Mesodermal cell (in vitro differentiated cells): ENCODE results near the gene GARNL3.

Source experiments
- H3K27ac ChIP-seq: 2 replicates; pipeline ENCODE4 v1.7.0; 2013; ENCODE audit warnings: mild to moderate bottlenecking, low read depth, low read length, moderate library complexity; ENCODE audit not compliant: severe bottlenecking
- H3K36me3 ChIP-seq: 2 replicates; pipeline ENCODE4 v1.7.1; 2013; ENCODE audit warnings: mild to moderate bottlenecking, low read length, moderate library complexity; ENCODE audit not compliant: control insufficient read depth, insufficient read depth
- H3K4me1 ChIP-seq: one replicate; pipeline ENCODE4 v1.7.1; 2013; ENCODE audit warnings: mild to moderate bottlenecking, low read length; ENCODE audit not compliant: insufficient read depth, control insufficient read depth, poor library complexity, severe bottlenecking
- H3K4me3 ChIP-seq: 2 replicates; pipeline ENCODE4 v1.7.0; 2013; ENCODE audit warnings: low read length, control low read depth, mild to moderate bottlenecking; ENCODE audit not compliant: insufficient read depth, poor library complexity, severe bottlenecking; ENCODE audit errors: extremely low read depth
- H3K9me3 ChIP-seq: 2 replicates; pipeline ENCODE4 v1.7.1; 2013; ENCODE audit warnings: mild to moderate bottlenecking, low read length, moderate library complexity; ENCODE audit not compliant: control insufficient read depth
- WGBS, 2 experiments: methylation state at CpG; one replicate each; pipeline ENCODE4 v1.1.5; 2013; ENCODE audit warnings: missing lambda C conversion rate in 2 of 2; ENCODE audit not compliant: insufficient coverage in 2 of 2; 5-methylcytosine and 5-hydroxymethylcytosine counted together

The GARNL3 gene

DNA sequence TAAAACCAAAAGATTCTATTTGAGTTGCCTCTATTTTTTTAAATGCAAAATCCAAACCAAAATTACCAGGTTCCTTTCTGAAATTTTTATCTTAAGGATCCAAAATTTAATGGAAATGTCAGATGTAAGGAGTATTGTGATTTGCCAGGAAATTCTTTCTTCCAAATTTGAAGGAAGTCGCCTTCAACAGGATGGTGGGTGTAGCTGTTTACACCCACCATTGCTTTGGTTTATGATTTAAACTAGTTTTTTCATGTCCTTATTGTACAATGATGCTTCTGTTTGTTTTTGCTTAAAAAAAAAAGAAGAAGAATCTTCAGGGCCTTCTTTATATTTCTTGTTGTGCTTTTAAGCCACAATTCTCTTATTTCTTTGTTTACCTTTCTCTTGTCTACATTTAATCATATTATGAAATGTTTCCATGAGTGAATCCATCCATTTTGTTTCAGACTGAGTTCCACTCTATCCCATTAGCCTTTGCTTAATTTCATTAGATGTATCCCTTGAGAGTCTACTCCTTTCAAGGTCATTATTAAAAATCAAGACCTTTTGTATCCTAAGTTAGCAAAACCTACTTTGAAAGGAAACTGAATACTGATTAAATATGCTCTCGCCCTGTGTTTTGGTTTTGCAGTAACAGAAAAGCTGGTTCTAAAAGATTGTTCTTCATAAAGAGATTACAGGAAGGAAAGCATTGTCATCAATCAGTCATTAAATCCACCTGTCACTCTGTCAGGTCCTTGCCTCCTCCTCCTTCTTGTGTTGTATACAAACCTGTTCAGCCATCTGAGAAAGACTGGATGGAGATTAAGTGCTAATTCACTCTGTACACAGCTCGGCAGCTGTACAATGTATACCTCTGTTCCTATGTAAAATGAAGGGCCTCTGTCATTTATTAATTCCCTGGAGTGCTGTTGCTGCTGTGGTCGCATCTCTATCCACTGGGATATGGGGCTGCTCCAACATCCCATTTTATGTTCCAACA, 86.9 kb downstream of the GARNL3 start:
- WGBS, 2 experiments: 90 to 100% methylated on average over 2 to 3 of the region's 4 CpGs

DNA sequence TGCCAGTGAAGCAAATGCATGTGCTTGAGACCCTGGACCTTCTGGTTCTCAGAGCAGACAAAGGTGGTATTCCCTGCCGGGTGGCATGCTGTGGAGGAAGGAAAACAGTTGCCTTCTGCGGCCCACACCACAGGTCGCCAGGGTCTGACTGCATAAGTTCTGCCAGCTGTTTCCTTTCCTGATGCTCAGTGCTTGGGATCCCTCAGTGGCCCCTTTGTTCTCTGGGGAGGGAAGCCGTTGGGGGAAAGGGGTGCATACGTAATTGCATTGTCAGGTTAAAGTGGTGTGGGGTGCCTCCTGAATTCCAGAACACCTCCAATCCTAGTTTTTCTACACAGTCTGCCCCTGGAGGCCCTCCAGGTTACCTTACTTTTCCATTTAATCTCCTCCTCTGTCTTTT, 89.3 kb downstream of the GARNL3 start:
- Histone ChIP-seq H3K4me3 (no peak overlapping the region), H3K9me3 (no peaks in the 10 kb centered on the region), H3K27ac (no peak overlapping the region), H3K4me1 (no peaks in the 10 kb centered on the region), H3K36me3 (no peaks in the 10 kb centered on the region)
- WGBS, 2 experiments: 68 to 74% methylated on average over 3 of the region's 5 CpGs

More for the DNA sequence above, 86.9 kb downstream of the GARNL3 start:
- Histone ChIP-seq H3K4me3 (no peak overlapping the region), H3K9me3 (no peaks in the 10 kb centered on the region), H3K27ac (no peak overlapping the region), H3K36me3 (no peaks in the 10 kb centered on the region), H3K4me1 (no peaks in the 10 kb centered on the region)

DNA sequence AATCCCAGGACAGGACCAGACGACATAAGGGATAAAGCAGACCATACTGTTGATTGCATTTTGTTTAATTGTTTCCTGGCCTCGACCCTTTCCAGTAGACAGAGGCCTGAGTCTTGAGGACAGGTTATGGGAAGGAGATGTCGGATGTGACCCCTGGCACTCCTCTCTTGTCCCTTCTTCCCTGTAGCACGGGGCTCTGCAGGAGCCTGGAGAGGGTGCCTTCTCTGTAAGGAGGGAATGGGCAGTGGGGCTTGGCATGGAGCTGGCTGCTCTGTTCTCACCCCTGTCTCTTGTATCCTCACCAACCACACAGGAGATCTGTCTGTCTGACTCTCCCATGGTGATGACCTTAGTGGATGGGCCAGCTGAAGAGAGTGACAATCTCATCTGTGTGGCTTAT, 92.3 kb downstream of the GARNL3 start:
- H3K9me3 ChIP-seq: no peaks in the 10 kb centered on the region
- WGBS, 2 experiments: 100% methylated on average over 1 to 2 of the region's 4 CpGs
- no peak overlapping the region for H3K4me3 ChIP-seq
- H3K27ac ChIP-seq: no peak overlapping the region
- no peaks in the 10 kb centered on the region for H3K36me3 ChIP-seq
- no peaks in the 10 kb centered on the region for H3K4me1 ChIP-seq

DNA sequence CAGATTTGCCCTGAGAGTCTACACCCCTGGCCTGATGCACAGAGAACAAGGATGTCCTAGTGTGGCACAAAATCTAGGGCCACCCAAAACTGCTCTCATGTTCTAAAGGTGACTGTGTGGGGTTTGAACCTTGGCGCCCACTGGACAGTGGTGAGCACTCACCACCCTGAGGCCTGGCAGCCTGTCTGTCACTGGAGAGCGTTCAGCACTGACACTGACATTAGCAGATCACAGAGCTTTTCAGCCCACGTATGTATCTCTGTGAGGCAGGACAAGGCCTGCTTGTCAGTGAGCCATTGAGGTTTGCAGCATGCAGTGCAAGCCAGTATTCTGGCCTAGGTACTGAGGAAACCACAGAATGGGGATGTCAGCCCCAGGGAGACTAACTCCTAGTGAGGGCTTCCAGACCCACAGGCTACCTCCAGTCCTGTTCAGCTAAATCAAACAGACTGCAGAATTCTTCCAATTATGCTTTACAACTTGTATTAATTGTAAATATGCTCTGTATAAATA, 93.5 kb downstream of the GARNL3 start:
- no peak overlapping the region for H3K4me3 ChIP-seq
- no peaks in the 10 kb centered on the region for H3K4me1 ChIP-seq
- WGBS, 2 experiments: 85 to 93% methylated on average over 3 of the region's 3 CpGs
- H3K9me3 ChIP-seq: no peaks in the 10 kb centered on the region
- no peaks in the 10 kb centered on the region for H3K36me3 ChIP-seq
- no peak overlapping the region for H3K27ac ChIP-seq

DNA sequence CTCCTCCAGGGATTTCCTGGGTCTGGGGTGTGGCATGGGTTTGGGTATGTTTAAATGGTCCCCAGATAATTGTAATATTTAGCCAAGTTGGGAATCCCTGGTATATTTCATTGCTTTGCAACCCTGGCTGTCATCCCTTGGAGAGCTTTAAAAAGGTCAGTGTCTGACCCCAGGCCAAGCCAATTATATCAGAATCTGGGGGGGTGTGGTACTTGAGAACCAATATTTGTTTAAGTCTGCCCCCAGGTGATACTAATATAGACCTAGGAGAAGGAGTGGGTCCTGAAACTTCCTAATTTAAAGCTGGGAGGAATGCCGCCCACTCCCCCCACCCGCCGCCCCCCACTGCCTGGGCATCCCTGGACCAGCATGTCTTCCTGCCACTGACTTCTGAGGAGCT, 94.2 kb downstream of the GARNL3 start:
- no peak overlapping the region for H3K27ac ChIP-seq
- 100% methylated on average over 2 of the region's 3 CpGs; no CpG with 5 or more reads in 1 of the 2 experiments for WGBS, 2 experiments
- no peaks in the 10 kb centered on the region for H3K9me3 ChIP-seq
- no peak overlapping the region for H3K4me3 ChIP-seq
- H3K36me3 ChIP-seq: no peaks in the 10 kb centered on the region
- no peaks in the 10 kb centered on the region for H3K4me1 ChIP-seq

DNA sequence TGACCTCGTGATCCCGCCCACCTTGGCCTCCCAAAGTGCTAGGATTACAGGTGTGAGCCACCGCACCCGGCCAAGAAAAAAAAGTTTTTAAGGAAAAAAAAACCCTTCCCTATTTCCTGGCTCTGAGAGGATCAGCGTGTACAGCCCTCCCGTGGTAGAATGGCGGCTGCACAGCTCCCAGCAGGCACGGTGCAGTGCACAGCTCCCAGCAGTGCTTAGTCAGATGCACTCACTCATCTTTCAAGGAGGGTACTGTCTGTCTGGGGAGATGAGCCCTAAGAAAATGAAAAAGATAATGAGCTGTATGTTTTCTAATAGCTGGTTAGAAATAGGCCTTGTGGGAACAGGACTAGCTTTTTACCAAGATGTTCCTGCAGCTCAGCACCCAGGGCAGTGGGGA, 95.7 kb downstream of the GARNL3 start:
- Histone ChIP-seq H3K36me3 (no peaks in the 10 kb centered on the region), H3K27ac (no peak overlapping the region), H3K9me3 (no peaks in the 10 kb centered on the region), H3K4me3 (no peak overlapping the region), H3K4me1 (no peaks in the 10 kb centered on the region)
- WGBS, 2 experiments: 81 to 82% methylated on average over 5 to 8 of the region's 8 CpGs

DNA sequence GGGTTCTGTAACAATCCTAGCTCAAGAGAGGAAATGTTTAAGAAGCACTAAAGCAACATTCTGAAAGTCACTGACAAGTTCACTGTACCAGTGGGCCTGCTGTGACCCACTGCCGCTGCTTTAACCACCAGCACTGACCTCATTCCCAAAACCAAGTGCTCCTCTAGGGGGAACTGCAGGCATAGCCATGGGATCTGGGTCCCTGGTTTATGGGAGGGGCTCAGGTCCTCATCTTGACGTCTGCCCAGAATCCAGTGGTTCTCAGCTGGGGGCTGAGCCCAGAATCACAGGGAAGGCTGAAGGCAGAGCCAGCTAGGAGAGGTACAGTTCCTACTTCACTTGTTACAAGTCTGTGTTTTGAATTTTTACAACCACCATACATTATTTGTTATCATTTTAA, 96.3 kb downstream of the GARNL3 start:
- no peak overlapping the region for H3K27ac ChIP-seq
- 0 to 50% methylated on average over 1 to 2 of the region's 2 CpGs for WGBS, 2 experiments

DNA sequence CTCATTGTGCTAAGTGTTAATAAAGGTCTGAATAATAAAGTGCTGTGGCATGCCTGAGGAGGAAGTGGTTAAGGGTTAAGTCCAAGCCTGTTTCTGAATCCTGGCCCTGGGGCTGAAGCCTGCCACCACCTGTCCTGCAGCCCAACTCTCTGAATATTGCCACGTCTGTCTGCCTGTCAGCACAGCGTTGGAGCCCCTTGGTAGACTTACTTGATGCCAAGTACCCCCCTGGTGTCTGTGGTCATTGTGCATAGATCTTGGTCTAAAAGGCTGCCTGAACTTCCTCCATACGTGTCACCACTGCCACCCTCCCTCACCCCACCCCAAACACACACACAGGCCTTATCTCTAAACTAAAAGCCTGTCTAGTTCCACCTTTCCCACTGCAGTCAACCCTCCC, 97.0 kb downstream of the GARNL3 start:
- H3K4me1 ChIP-seq: no peaks in the 10 kb centered on the region
- no peaks in the 10 kb centered on the region for H3K36me3 ChIP-seq
- WGBS, 2 experiments: 91 to 92% methylated on average over 3 of the region's 3 CpGs
- no peak overlapping the region for H3K4me3 ChIP-seq
- H3K27ac ChIP-seq: no peak overlapping the region
- H3K9me3 ChIP-seq: no peaks in the 10 kb centered on the region

More for the DNA sequence above, 96.3 kb downstream of the GARNL3 start:
- Histone ChIP-seq H3K4me1 (no peaks in the 10 kb centered on the region), H3K9me3 (no peaks in the 10 kb centered on the region), H3K4me3 (no peak overlapping the region), H3K36me3 (no peaks in the 10 kb centered on the region)

DNA sequence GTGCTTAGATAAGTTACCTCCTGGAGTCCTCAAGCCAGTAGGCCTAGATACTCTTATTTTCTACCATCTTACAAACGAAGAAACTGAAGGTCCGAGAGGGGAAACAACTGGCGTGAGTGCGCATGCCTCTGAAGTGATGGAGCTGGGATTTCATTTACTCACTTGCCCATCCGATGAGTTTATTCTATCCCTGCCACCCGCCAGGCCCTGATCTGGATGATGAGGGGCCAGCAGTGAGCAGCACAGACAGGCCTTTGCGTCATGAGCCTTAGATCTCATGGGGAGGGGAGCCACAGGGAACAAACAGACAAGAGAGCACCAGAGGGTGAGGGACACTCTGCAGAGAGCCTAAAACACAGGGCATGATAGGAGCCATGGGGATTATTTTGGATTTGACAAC, 98.3 kb downstream of the GARNL3 start:
- Histone ChIP-seq H3K4me3 (no peak overlapping the region), H3K9me3 (no peaks in the 10 kb centered on the region), H3K27ac (no peak overlapping the region), H3K36me3 (no peaks in the 10 kb centered on the region), H3K4me1 (no peaks in the 10 kb centered on the region)
- 83 to 97% methylated on average over 7 of the region's 7 CpGs for WGBS, 2 experiments

DNA sequence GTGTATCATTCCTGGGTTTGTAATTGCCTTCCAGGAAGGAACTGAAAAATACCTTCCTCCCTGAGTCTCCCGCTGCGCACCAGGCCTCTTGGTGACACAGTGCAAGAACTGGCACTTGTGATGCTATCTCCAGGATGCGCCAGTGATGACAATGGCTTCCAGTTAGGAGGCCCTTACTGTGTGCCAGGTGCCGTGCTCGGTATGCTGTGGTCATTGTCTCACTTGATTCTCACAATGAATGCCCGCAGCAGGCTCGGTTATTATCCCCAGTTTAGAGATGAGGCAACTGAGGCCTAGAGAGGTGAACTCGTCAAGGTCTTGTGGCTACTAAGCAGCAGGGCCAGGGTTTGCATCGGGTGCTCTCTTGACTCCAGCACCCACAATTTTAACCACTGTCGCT, 100.9 kb downstream of the GARNL3 start:
- no peaks in the 10 kb centered on the region for H3K36me3 ChIP-seq
- no peak overlapping the region for H3K4me3 ChIP-seq
- WGBS, 2 experiments: 92 to 96% methylated on average over 9 to 10 of the region's 10 CpGs

DNA sequence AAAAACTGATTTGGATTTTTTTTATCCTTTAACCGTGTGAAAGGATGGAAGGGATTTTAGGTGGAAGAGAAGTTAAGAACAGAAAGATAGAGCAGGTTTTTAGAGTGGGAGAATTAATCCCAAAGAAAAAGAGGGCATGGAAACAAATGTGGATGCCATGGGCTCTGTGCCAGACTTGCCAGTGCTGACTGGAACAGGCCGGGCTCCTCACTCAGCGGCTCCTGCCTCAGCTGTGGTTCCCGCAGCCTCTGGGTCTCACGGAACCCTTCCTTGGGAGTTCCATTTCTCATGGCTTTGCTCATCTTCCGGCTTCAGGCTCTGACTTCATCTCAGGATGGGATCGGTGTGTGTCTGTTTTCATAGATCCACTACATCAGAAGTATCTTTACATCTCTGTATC, 102.0 kb downstream of the GARNL3 start:
- Histone ChIP-seq H3K4me3 (no peak overlapping the region), H3K36me3 (no peaks in the 10 kb centered on the region), H3K4me1 (no peaks in the 10 kb centered on the region), H3K9me3 (no peaks in the 10 kb centered on the region), H3K27ac (no peak overlapping the region)
- WGBS, 2 experiments: 89 to 99% methylated on average over 7 of the region's 7 CpGs

More for the DNA sequence above, 100.9 kb downstream of the GARNL3 start:
- Histone ChIP-seq H3K9me3 (no peaks in the 10 kb centered on the region), H3K4me1 (no peaks in the 10 kb centered on the region), H3K27ac (no peak overlapping the region)
